GM18858 (cell line): Measurements from ENCODE around the gene ERF.
A peak's percentile ranks its signal among the peaks of the same experiment; 100 is the strongest.

Experiments used
- ATAC-seq: cut with Tn5 transposase; IDR thresholded peaks from one replicate; pipeline ENCODE4 v1.9.1; 2021; ENCODE audit not compliant: unreplicated experiment

Gene ERF

DNA sequence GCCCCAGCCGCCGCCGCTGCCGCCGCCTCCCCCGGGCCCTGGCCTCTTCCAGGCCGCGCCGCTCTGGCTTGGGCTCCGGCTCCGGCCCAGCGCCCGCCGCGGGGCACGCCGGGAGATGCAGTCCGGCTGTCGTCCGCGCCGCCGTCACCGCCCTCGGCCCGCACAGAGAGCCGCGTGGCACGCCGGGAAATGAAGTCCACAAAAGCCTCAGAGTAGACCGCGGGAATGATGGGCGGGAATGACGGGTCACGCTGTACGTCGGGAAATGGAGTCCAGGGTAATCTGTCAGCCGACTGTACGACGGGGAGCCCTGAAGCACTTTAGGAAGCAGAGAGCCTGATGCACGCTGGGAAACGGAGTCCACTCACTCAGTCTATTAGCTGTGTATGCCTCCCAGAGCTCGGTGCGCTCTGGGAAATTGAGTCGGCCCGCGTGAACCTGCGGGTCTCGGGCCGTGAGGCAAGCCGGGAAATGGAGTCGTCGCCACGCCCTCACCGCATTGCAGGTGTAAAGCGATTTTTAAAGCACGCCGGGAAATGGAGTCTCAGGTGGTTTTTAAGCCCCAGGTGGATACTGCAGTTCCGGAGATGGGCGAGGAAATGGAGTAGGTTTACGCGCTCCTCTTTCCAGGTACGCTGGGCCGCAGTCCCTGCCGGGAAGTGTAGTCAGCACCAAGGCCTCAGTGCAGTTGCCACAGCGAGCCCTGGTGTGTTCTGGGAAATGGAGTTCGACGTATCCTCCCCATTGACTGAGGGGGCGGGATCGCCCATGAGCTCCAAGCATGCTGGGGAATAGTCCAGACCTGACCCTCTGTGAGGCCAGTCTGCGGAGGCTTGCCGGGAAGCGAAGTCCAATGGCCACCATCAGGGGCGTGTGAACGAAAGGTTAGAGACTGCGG, 12.2 kb downstream of the ERF start, which contains the start of gene GSK3A:
Gene GSK3A (minus strand): TSS at position 91 of the 898 bp plus-strand sequence. CDS start 137 bp downstream, outside the sequence.
- peak; percentile 51 for ATAC-seq

DNA sequence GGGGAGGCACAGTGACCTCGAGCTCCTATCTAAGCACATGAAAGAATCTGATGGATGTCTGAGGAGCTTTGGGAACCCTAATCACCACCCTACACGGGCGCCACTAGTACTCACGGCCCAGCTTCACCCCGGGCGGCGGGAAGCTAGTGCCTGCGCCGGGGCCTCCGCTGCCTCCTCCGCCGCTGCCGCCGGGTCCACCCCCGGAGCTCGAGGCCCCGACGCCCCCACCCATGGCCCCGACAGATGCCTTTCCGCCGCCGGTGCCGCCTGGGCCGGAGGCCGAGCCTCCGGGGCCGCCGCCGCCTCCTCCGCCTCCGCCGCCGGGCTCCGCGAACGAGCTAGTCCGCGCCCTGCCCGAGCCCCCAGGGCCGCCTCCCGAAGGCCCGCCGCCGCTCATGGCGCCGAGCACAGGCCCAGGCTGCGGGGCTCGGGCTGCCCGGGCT, 12.8 kb downstream of the ERF start:
- peak; percentile 2 for ATAC-seq

DNA sequence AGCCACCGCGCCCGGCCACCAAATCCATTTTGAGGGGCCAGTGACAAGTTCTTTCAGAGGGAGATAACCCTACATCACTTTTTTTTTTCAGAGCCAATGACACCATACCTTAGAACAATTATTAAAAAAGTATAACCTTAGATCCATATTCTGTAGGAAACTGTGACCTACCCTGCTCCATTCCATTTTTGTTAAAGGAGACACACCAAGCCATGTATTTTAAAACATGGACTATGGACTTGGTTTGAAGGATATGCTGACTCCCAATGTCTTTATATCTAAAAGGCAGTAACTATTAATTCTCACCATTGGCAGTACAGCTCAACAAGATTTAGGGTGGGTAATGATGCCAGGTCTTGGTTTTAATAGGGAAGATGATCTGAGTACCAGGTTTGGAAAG, 13.6 kb downstream of the ERF start:
- ATAC-seq: no peak

DNA sequence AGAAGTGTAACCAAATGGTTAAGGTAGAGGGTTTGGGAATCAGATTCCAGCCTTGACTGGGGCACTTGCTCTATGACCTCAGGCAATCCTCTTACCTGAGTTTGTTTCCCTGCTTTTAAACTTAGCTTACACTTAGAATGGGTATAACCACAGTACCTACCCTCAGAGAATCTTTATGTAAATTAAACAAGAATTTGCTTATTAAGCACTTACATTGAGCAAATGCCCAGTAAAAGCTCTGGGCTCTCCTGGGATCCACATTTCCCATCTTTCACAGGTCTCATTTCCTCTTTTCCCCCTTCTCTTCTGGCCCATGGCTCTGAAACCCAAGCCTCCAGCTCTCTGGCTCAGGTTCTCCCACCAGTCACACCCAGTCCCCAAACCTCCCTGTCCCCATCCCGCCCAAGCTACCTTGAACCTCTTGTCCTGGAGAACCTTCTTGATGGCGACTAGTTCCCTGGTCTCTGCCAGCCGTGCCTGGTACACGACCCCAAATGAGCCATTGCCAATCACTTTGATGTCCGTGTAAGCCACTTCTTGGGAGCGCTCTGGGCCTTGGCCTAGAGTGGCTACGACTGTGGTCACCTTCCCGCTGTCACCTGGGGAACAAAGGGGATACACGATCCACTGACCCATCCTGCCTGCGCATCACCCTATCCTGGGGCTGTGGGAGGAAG, 15.2 kb downstream of the ERF start:
- ATAC-seq: no peak

DNA sequence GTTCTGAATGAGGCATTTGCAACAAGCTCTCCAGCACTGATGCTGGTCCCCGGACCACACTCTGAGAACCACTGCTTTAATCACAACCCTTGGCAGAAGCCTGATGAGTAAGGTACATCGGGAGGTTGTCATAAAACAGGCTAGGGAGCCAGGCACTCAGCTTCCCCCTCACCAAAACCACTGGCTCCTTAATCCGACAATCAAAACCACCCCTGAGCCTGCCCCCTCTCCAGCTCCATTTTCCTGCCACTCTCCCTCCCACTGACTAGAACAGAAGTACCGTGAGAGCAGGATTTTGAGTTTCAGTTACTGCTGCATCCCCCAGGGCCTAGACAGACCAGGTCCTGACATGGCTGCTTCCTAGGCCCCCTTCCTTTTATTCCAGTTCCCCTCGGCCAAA, 19.7 kb downstream of the ERF start:
- ATAC-seq: no peak

DNA sequence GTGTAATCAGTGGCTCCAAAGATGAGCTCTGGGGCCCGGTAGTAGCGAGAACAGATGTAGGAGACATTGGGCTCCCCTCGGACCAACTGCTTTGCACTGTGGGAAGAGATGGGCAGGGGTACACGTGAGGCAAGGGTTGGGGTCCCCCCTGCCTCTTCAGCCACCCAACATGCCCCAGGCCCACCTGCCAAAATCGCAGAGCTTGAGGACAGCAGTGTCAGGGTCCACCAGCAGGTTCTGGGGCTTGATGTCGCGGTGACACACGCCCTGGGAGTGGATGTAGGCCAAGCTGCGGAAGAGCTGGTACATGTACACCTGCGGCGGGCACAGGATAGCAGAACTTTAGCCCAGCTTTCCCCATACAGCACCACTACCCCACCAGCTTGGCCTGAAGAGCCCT, 20.6 kb downstream of the ERF start:
- ATAC-seq: no peak

DNA sequence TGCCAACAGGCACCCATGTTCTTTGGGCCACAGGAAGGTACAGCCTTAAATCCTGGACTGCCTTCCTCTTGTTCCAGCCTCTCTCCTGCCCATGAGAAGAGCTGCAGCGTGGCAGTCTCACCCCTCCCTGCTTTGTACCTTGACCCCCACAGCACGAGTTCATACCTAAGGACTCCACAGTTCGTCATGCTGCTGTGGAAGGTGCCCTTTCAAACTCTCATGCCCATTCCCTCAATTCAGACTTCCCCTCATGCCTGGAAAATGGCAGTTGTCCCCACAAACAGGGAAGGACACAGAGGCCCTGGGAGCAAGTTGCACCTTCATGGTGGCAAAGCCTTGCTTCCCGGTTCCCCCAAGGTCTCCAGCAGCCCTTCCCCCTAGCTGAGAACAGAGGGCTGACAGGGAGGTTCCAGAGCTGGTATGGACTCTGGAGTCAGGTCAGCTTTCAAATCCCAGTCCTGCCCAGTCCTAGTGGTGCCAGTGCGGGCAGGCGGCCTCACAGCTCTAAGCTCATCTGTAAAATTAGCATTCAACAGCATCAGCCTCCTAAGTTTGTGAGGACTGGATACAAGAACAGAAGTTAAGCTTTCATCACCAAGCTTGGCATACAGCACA, 21.1 kb downstream of the ERF start:
- no peak for ATAC-seq

DNA sequence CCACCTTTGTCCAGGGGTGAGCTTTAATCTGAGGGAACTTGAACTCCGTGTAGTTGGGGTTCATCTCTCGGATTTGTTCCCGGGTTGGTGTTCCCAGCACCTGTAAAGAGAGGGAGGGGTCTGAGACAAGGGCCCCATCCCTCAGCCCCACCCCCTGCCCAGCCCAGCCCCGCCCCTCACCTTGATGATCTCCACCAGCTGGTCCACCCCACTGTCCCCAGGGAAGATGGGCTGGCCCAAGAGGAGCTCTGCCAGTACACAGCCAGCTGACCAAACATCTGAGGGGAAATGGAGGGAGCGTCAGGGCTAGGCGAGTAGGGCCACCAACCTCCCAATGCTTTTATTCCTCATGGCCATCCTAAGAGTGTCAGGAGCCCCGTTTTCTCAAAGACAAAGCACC, 21.8 kb downstream of the ERF start:
- ATAC-seq: no peak

DNA sequence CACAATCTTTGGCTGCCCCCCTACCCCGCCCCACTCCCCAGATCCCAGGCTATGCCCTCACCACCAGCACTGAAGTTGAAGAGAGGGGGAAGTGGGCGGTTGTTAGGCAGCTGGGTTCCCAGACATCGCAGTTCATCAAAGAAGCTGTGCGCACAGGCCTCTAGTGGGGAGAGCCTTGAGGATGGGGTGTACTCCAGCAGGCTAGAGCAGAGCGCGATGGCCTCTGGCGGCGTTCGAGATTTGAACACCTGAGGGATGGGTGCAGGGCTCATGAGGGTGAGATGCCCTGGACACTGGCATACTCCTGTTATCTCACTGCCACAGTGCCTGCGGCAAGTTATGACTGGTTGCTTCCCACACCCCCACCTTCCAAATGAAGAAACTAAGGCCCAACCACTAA, 22.5 kb downstream of the ERF start:
- ATAC-seq: no peak

DNA sequence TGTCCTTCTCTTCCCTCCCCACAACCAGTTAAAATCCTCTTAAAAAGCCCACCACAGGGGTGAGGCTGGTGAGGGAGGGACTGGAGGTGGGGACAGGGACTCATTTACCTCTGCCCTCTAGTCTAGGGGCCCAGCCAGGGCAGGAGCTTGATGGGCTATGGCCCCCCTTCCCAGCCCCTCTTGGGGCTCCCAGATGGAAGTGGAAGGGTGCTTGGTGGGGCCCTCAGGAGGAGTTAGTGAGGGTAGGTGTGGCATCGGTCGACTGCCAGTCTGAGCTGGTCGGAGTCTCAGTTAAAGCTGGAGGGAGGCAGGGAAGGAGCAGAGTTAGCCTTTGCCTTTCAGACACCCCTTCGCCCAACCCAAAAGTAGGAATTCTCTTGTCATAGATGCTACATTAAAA, 24.4 kb downstream of the ERF start:
- no peak for ATAC-seq

DNA sequence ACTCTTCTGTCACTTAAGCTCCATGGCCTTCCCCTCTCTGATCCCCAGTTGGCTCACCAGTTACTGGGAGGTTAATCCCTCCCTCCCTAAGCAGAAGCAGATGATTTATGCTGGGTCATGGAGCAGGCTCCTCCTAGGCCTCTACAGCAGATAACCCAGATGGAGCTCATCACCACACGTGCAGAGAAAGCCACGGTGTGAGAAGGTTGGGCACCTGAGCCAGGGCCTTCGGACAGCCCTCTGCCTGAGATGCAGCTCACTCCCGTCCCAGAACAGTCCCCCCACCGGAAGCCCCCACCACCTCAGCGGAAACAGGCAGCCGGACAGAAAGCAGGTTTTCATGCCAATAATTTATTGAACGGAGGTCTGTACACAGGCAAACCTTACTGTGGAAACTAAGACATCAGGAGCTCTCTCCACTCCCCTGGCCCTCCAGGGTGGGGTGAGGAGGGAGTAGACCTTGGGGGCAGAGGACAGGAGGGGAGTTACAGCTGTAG, 25.0 kb downstream of the ERF start:
- no peak for ATAC-seq

DNA sequence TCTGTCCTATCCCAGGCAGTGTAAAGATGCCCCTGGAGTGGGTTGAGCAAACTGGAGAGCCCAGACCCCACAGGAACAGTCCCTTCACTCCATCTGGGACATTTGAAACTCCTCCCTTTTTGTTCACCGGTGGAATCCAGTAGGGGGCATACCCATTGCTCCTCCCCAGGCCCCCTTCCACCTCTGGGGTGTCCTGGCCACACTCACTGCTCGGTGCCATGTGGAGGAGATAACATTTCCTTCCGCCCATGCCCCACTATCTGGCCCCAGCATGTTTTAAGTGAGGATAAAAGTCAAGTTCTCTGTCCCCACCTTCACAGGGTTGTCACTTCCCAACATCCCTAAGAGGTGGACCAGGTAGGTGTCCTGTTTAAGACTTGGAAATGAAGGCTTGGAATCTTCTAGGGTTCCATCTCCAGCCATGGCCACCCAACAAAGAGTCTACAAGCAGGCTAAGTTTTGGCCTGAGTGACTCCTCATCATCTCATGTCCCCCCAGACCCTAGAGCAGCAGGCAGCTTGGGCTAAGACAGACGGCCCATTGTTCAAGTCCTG, 25.6 kb downstream of the ERF start:
- ATAC-seq: no peak

DNA sequence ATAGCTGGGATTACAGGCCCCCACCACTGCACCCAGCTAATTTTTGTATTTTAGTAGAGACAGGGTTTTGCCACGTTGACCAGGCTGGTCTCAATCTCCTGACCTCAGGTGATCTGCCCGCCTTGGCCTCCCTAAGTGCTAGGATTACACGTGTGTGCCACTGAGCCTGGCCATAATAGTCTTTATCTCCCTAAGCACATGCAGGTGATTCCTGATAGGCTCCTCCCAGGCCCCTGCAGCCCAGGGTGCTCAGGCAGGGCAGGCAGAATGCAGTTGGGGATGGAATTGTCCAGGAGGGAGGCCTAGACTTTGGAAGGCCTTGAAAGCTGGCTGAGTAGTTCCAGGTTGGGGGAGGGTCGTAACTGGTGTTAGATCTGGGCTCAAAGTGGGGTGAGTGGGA, 26.3 kb downstream of the ERF start:
- no peak for ATAC-seq

DNA sequence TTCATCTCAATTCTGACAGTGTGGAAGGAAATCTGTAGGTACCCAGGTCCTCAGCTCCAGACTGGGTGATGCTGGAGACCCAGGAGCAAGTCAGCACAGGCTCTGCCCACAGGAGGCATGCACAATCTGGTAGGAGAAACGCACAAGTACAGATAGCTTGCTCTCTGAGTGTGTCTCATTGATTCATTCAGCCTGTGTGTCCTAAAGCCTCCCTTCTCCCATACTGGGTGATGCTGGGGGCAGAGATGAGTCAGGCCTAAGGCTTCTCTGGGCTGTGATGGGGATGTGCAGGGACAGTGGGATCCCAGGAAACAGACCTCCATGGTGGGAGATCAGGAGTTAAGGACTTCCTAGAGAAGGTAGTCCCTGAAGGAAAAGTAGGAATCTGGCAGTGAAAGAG, 28.0 kb downstream of the ERF start:
- ATAC-seq: no peak

DNA sequence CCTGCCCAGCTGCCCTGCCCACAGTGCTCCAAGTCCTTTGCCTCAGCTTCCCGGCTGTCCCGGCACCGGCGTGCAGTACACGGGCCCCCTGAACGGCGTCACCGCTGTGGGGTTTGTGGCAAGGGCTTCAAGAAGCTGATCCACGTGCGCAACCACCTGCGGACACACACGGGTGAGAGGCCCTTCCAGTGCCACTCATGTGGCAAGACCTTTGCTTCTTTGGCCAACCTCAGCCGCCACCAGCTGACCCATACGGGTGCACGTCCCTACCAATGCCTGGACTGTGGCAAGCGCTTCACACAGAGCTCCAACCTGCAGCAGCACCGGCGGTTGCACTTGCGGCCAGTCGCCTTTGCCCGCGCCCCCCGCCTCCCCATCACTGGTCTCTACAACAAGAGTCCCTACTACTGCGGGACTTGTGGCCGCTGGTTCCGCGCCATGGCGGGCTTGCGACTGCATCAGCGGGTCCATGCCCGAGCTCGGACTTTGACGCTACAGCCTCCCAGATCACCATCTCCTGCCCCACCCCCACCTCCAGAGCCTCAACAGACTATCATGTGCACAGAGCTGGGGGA, 29.1 kb downstream of the ERF start:
- ATAC-seq: no peak

DNA sequence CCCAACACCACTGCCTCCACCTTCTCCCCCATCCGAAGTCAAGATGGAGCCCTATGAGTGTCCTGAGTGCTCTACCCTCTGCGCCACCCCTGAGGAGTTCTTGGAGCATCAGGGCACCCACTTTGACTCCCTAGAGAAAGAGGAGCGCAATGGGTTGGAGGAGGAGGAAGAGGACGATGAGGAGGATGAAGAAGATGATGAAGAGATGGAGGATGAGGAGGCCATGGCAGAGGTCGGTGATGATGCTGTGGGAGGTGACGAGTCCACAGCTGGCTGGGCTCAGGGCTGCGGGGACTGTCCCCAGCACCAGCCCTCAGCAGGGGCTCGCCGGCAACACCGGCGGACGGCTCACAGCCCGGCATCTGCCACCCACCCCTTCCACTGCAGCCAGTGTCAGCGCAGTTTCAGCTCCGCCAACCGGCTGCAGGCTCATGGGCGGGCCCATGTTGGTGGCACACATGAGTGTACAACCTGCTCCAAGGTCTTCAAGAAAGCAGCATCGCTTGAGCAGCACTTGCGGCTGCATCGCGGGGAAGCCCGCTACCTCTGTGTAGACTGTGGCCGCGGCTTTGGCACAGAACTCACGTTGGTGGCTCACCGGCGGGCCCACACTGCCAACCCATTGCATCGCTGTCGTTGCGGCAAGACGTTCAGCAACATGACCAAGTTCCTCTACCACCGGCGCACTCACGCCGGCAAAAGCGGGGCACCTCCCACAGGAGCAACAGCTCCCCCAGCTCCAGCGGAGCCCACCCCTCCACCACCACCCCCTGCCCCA, 29.8 kb downstream of the ERF start:
- no peak for ATAC-seq

DNA sequence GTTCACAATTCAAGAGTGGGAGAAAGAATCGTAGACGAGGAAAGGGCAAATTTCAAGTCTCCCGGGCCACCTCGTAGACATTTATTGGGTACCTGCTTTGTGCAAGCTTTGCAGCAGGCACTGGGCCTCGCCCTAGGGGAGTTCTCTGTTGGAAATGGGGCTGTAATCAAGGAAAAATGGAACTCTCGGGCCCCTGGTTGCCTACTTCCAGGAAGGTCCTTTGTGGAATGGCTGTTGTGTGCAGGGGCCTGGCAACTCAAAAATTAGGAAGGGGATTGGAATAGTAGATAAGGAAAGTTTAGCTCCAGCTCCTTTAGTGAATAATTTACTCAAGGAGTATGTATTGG, 34.2 kb downstream of the ERF start:
- ATAC-seq: no peak

DNA sequence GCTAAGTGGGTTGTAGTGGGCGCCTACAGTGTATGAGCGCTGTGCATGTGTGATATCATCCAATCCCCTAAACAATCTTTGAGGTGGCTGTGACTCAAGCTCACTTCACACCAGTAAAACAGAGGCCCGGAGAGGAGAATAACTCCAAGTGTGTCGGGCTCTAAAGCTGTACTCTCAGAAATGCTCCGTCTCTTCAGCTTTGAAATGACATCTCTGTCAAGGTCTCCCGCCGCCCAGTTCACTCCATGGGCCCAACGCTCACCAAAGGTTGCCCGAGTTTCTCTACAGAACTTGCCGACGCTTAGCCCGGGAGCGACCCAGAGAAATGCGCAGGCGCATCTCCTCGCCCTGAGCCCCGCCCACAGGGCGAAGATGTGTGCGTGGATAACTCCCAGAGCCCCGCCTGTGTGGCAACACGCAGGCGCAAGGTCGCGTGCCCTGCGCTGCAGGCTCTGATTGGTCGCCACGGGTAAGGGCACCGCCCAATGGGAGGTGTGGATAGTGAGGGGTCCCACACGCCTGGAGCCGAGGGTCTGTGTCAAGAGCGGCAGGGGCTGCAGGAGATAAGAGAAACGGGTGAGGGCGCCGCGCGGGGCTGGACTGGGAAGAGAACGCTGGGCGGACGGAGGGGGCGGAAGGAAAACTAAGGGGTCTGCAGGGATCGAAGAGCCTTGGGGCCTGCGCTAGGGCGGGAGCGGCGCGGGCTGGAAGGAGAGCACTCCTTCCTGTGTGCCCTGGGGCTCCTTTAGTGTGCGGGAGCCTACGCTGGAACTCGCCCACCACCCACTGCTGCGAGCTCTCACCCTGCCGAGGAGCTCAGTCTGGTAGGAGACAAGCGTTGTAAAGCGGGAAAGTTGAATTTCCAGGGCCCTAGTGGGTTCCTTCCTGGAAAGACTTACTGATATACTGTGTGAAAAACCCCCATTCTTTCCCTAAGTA, 34.8 kb downstream of the ERF start, which contains the start of gene ZNF526:
Gene ZNF526 (plus strand): TSS at position 501 of the 939 bp plus-strand sequence. CDS start 4,092 bp downstream, outside the sequence.
- peak; percentile 76 for ATAC-seq
